Bronchial epithelial cell (primary cell): ENCODE results near the gene MAGEA4. TPM values are rescaled to one million over a fixed set of nuclear protein-coding genes. Genes with fewer than 3 reads are reported as not detected.

Experiments
- total RNA-seq: library from RNA; depleted of rRNA; stranded (reverse); fragments of >200 nt; gene quantifications from 2 replicates; pipeline ENCODE4 v1.2.1, GENCODE V29; 2014

The MAGEA4 gene
- total RNA-seq, 1 donor from 2014 or later = not detected

Other genes with a start within 250 kb of the MAGEA4 start
- not detected in 2 replicates for gene PRRG3, start 217.4 kb upstream of the MAGEA4 start, total RNA-seq
- gene FATE1, start 196.9 kb upstream of the MAGEA4 start, total RNA-seq = not detected in 2 replicates
- gene CNGA2, start 178.1 kb upstream of the MAGEA4 start, total RNA-seq = not detected in 2 replicates
- gene GABRE, start 61.8 kb downstream of the MAGEA4 start, total RNA-seq = 29.2 and 32.1 TPM in 2 replicates
- gene MAGEA10, start 225.7 kb downstream of the MAGEA4 start, total RNA-seq = not detected in 2 replicates